HG03159 (cell line): ENCODE measurements around the gene TGM6.

Experiments used
- ATAC-seq: cut with Tn5 transposase; IDR thresholded peaks from one replicate; pipeline ENCODE4 v1.9.1; 2021; ENCODE audit warnings: mild to moderate bottlenecking, moderate library complexity; ENCODE audit not compliant: unreplicated experiment

Gene TGM6

DNA sequence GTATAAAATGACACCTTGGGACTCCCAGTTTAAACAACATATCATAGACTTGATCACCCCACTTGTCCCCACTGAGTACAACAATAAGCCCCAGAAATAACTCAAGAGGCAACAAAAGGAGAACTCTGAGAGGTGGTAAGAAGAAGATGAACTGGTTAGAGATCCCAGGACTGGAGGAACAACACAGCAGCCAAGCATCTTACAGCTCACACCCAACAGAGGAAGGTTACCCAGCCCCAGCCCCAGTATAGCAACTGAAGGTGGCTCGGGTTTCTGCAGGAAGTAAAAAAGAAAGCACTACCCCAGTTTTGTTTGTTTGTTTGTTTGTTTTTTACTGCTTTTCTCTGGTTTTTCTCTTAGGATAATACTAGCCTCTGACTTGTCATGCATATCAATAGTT lies 17.1 kb upstream of the TGM6 start:
- ATAC-seq = no peak

DNA sequence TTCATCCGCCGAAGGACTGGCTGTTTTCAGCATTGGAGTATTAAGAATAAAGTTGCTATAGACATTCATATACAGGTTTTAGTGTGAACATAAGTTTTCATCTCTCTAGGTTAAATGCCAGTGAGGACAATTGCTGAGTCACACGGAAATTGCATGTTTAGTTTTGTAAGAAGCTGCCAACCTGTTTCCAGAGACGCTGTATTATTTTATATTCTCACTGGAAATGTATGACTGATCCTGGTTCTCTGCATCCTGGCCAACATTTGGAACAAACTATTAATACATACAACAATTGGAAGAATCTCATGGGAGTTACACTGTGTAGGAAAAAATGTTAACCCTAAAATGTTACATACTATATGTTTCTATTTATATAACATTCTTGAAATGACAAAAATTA lies 16.7 kb upstream of the TGM6 start:
- ATAC-seq = no peak

DNA sequence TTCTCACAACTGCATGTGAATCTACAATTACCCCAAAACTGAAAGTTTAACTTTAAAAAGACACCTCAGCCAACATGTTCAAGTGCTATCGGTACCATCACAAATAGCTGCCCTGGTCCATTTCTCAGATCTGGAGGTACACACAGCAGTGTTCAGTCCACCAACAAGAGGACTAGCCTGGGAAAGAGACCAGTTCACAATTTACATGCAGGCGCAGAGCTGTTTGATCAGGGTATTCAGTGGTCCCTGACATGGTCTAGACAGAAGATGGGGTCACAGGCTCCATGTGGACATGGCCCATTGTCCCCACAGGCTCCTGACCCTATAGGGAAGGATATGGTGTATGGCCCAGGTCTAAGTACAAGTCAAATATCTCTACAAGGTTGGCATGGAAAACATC lies 15.6 kb upstream of the TGM6 start:
- ATAC-seq = no peak

DNA sequence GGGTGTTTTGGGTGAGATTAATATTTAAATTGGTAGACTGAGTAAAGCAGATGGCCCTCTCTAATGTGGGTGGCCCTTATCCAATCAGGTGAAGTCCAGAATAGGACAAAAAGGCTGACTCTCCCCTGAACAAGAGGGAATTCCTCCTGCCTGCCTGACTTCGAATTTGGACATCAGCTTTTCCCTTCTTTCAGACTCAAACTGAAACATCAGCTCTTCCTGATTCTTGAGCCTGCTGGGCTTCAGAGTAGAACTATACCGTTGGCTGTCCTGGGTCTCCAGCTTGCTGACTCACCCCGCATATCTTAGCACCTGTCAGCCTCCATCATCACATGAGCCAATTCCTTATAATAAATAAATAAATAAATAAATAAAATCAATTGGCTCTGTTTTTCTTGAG lies 15.0 kb upstream of the TGM6 start:
- no peak for ATAC-seq

DNA sequence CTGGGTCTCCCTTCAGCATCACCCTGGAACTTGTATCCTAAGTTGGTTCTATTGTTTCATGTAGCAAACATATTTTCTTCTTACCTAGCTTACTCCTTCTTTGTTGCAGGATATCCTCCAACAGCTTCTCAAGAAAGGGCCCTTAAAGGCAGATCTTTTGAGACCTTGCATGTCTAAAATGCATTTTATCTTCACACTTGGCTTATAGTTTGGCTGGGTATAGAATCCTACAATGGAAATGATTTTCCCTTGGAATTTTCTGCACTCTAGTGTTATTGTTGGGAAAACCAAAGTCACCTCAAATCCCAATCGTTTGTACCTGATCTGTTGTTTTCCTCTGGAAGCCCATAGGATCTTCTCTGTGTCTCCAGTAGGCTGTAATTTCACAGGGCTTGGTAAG lies 12.1 kb upstream of the TGM6 start:
- no peak for ATAC-seq

DNA sequence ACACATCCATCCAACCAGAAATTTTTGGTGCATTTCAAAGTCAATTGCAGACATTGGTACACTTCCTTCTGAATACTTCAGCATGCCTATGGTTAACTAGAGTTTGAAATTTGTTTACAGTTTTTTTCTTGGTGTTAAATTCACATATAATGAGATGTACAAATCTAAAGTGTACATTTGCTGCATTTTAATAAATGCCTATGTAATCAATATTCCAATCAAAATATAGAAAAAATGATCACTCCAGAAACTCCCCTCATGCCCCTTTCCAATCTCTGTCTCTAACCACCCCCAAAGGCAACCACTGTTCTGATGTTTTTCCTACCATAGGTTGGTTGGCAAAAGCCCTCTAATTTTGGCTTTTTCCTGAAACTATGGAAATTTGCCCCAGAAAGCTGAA lies 7.6 kb upstream of the TGM6 start:
- no peak for ATAC-seq

DNA sequence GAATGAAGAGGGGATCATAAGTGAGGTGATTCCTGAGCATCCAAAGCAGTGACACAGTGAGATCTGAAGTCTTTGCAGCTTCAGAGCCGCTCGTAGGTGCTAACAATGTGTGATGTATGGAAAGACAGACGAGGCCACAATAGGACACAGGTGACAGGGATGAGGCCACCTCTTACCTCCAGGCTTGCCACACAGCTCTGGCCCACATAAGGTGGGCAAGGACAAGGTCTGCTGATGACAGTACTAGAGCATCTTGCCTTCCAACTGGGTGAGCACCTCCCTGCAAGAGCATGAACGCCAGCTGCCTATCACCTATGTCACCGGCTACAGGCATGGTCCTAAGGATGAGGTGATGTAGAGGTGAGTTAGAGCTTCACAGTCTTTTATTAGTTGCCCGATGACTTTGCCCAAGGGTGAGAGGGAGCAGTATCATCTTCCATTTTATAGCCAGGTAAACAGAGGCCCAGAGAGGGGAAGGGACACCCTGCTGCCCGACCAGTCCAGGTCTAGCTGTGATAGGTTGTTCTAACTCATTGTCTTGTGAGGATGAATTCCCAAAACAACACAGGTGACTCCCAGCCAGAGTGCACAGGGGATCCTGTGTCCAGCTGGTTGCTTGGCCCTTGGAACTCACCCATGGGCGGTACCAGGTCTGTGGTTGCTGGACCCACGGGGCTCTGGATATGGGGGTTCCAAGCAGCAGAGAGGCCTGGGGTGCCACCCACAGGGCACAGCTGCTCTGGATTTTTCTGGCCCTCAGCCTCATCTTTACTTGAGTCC lies 6.2 kb upstream of the TGM6 start:
- no peak for ATAC-seq

DNA sequence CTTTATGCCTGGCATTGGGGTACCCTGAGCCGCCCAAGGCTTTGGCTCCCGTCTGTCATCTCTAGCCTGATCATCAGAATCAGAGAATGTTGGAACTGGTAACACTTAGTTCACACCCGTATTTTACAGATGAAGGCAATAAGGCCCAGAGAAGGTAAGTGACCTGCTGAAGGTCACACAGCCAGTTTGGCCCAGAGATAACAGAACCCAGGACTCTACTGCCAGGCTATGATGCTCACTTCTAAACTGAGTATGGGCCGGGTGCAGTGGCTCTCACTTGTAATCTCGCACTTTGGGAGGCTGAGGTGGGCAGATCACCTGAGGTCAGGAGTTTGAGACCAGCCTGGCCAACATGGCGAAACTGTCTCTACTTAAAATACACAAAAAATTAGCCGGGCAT lies 1.8 kb upstream of the TGM6 start:
- ATAC-seq = no peak

DNA sequence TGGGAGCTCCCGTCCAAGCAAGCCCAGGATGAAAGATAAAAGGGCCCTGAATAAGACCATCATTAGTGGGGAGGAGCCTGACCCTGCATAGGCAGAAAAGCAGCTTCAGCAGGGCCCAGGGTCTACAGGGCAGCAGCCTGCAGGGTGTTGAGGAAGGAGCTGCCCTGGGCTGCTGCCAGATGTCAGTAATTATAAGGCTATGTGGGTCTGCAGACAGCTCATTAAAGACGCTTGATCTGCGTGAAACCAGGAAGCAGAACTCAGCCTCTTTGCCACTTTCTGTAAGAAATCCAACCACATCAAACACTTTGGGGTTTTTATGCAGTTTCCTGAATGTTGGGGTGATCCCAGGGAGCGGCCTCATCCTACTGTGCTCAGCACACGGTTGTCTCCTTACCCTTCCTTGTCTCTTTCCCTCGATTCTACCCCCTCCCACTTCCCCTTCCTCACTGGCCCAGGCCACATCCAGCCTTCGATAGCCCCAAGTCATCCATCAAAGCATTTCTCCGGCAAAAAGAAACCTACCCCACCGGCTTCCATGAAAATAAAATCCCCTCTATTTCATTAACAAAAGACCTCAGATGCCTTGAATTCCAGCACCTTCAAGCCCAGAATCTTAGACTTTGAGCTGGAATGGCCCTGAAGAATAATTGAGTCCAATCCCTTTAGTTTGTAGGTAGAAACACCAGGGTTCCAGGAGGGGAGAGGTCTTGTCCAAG lies 1.0 kb upstream of the TGM6 start:
- no peak for ATAC-seq

DNA sequence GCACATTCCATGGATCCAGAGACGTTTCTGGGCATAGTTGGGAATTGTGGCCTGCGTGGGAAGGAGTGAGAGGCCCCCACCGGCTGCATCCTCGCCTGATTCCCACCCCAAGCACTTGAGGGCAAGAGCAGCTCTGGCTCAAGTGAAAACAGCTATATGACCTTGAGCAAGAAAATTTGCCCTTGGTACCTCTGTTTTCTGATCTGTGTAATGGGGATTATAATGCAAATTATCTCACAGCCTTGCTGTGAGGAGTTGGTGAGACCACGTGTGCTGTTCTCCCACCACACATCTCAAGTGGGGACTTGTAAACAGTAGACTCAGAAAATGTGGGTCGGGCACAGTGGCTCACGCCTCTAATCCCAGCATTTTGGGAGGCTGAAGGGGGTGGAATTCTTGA lies 602 bp downstream of the TGM6 start:
- ATAC-seq = no peak

DNA sequence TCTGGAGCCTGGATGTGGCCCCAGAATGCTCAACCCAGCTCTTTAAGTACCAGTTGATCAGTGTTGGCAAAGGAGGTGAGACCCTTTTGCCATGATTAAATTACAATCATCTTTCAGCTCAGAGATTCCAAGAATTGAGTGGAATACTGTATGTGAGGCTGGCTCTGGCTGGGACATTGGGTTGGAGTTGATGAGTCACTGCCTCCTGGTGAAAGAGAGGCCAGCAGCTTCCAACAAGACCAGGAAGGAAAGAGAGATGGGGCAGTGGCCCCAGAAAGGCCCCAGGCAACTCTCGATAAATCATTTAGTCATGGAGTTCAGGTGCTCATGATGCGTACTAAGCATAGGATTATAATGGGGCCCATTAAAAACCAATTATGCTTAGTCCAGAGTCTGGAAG lies 2.1 kb downstream of the TGM6 start:
- ATAC-seq = no peak

DNA sequence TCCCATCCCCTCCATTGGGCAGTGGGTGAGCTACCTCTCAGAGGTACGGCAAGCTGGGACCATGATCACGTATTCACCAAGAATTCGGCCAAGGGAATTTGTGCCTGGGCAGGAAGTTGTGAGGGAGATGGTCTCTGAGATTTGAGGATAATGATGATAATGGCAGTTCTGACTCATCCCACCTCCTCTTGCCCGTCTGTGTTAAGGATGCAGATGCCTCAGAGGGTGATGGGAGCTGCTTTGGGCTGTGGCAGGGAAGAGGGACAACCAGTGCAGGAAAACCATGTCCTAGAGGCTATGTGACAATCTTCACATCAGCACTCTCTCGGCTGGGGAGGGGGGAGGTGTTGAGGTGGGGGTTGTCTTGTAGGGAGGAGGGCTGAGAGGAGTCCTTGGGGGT lies 4.3 kb downstream of the TGM6 start:
- no peak for ATAC-seq

DNA sequence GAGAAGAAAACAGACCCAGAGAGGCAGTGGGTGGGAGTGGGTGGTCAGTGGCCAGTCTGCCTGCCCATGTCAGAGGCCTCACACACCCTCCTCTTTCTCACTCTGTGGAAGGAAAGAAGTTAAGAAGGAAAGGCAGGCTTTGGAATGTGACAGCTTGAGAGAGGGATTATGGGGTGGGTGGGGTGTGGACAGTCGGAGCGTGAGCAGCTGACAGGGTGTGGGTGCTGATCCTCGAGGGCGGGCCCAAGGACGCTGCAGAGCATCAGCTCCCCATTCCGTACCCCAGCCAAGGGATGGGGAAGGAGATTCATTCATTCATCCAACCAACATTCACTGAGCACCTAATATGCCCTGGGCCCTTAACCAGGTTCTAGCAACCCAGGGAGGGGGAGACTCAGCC lies 4.8 kb downstream of the TGM6 start:
- no peak for ATAC-seq

DNA sequence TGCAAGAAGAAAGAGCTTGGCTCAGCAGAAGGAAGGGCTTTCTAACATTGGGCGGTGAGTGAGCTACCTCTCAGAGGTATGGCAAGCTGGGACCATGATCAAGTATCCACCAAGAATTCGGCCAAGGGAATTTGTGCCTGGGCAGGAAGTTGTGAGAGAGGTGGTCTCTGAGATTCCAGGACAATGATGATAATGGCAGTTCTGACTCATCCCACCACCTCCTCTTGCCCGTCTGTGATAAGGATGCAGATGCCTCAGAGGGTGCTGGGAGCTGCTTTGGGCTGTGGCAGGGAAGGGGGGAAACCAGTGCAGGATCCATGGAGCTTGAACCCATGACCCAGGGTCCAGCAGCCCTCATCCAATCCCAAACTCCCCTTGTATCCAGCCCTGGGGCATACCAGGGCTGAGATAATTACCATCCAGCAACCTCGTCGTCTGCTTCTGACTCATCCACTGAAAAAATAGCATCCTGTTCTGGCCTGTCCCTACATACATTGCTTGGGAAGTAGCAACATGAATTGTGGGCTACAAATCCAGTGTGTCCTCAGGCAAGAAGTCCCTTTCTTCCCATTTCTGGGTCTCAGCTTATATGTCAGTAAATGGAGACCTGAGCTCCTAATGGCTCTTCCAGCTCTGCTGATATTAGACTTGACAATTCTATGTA lies 5.9 kb downstream of the TGM6 start:
- no peak for ATAC-seq

DNA sequence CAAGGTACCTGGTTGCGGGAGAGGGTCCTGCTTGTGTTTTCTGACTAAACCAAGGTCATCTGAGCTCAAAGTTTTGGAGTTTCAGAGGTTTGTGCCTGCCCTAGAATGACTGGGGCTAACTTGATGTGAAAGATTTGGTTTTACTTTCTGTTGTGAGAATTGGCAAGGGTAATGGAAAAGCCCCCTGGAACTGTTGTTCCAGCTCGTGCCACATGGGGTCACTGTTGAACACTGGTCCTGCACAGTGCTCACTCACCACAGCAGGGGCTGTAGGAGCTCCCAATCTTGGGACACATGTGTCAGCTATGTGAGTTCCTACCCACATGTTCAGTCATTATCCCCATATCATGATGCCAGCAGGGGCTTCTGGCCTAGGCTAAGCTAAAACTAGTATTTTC lies 6.5 kb downstream of the TGM6 start:
- ATAC-seq = no peak

DNA sequence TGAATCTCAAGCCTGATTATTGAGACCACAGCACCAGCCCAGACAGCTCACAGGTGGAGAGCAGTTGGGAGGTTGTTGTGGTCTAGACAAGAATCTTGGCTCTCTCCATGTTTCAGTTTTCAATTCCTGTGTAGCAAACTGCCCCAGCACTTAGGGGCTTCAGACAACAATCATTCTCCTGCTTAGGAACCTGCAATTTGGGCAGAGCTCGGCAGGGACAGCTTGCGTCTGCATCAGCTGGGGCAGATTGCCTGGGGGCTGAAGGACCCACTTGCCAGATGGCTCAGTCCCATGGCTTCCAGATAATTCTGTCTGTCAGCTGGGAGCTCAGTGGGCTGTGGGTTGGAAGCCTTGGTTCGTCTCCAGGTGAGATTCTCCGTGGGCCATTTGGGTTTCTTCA lies 6.9 kb downstream of the TGM6 start:
- ATAC-seq = no peak

DNA sequence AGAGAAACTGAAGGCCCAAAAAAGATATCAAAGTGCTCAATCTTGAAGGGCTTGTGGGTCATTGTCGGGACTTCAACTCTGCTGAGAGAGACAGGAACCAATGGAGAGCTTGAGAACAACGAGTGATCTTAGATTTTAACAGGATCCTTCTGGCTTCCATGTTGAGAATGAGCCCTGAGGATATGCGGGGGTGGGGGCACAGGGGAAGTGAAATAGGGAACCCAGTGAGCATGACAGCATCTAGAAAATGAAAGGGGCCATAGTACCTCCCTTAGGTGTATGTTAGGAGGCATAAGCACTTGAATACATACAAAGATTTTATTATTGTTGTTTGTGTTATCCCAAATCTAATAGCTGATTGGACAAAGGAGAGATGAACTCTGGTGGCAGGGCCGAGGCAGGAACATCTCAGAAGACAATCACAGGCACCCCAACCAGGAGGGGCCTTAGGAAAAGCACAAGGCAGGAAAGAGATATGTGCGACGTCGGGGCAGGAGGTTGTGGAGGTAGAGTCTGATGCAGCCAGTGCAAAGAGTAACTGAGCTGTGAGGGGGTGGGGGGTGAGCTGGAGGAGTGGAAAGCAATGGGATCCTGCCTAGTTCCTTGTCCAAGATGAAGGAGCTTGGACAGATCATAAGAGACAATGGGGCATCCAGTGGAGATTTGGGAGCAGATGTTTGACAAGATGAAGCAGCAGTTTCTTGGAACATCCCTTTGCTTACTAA lies 10.4 kb downstream of the TGM6 start:
- ATAC-seq = no peak

DNA sequence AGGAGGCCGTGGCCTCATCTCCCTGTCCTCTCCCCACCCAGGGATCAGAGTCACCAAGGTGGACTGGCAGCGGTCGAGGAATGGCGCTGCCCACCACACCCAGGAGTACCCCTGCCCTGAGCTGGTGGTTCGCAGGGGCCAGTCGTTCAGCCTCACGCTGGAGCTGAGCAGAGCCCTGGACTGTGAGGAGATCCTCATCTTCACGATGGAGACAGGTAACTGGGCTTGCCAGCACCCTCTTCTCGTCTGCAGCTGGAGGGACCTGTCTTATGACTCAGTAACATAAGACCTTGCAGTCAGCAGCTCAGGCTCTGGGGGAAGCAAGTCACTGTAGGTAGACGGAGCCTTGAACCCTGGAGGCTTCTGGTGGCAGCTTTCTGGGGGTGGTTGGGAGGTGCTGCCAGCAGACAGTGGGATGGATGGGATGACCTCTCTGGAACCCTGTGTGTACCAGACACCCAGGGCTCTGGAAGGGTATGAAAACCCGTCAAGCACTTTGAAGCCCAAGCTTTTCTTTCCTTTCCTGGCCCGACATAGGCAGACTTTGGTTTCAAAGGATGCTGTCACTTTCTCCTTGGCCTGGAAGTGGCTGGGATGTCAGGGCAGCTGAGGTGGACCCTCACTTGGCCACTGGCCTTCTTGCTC lies 13.8 kb downstream of the TGM6 start:
- no peak for ATAC-seq

DNA sequence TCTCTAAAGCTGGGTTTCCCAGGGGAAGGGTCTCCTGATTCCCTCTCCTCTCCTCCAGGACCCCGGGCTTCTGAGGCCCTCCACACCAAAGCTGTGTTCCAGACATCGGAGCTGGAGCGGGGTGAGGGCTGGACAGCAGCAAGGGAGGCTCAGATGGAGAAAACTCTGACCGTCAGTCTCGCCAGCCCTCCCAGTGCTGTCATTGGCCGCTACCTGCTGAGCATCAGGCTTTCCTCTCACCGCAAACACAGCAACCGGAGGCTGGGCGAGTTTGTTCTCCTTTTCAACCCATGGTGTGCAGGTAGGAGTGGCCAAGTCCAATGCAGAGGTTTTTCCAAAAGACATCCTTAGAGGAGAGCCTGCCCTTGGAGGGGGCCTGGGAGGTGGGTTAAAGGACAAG lies 14.4 kb downstream of the TGM6 start:
- ATAC-seq = no peak

DNA sequence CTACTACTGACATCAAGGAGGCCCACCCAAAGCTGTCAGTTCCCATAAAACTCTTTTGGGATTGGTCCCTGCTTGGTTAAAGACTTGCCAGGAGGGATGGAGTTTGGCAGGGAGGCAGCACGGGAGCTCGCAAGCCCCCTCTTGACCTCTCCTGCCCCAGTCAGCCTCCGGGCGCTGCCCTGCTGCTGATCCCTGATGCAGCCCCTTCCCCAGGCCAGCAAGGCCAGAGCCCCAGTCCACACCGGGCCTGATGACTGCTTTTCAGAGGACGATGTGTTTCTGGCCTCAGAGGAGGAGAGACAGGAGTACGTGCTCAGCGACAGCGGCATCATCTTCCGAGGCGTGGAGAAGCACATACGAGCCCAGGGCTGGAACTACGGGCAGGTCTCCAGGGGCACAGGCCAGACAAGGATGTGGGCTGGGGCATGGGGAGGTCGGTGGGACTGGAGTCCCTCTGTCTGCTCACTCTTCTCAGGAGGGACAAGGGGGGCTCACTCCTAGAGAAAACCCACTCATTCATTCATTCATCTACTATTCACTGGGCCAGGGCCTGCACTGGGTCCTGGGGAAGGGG lies 15.6 kb downstream of the TGM6 start:
- no peak for ATAC-seq

DNA sequence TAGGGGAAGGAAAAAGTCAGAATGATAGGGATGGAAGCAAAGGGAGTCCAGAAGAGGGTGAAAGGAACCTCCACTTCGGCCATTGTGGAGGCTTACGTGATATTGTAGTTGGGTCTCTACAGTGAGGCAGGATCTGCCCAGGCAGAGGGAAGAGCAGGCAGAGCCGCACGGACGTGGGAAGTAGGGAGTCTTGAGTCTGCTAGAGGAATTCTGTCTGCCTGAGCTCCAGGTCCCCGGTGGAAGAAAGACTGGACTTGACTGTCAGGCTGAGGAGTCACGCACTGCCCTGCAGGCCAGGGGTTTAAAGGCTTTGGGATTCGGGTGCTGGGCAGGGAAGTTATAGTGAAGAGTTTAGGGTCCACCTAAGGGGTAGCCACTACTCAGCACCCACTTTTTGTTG lies 16.4 kb downstream of the TGM6 start:
- ATAC-seq = no peak
